HL-60 (cell line): ENCODE results near the gene SERPINB5.

Experiments
- DNase-seq, 2 experiments: peaks; one replicate each; pipeline ENCODE4 v3.0.0-alpha.2; 2010 to 2020; ENCODE audit warnings: low read depth in 1 of 2, low spot score in 1 of 2
- H3K27ac ChIP-seq: fragments of 250-450 bp; sonication (Bioruptor Pico); replicated peaks from 2 replicates; pipeline ENCODE4 v1.5.1; 2020; ENCODE audit warnings: mild to moderate bottlenecking, moderate library complexity
- H3K27me3 ChIP-seq: fragments of 250-450 bp; sonication (Bioruptor Pico); 2 replicates; pipeline ENCODE4 v1.5.1; 2021; ENCODE audit warnings: mild to moderate bottlenecking, moderate library complexity; ENCODE audit not compliant: insufficient read depth, poor library complexity, severe bottlenecking
- H3K4me3 ChIP-seq: replicated peaks from 2 replicates; pipeline ENCODE4 v1.5.1; 2011; ENCODE audit warnings: mild to moderate bottlenecking, control low read depth, low read length; ENCODE audit not compliant: insufficient read depth
- POLR2AphosphoS5 ChIP-seq: IDR thresholded peaks from 2 replicates; pipeline ENCODE4 v1.6.1; 2012; ENCODE audit warnings: low read depth
- SPI1 ChIP-seq: IDR thresholded peaks from 2 replicates; pipeline ENCODE4 v1.6.1; 2012; ENCODE audit warnings: low read depth, mild to moderate bottlenecking, borderline replicate concordance
- TF ChIP-seq, protein P1 (sequence below): IDR thresholded peaks from one replicate; pipeline ENCODE4 v1.5.1; 2011; ENCODE audit warnings: low read length, control low read depth, inconsistent platforms; ENCODE audit not compliant: insufficient read depth

Gene SERPINB5

DNA sequence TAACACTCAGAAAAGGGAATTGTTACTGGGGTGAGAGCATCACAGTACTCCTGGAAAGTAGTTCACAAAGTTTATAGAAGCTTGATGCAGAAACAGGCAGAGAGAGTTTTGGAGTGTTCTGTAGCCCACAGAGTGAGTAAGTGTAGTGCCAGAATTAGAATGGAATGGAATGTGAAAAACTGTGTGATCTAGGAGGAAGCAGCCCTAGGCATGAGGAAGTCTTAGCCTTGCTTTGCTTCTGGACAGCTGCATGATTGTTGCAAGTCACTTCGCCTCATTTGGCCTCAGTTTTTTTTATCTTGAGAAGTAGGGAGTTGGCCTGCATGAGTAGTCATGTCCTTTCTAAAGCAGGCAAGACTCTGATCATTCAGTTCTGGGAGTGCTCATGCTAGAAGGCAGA is 76.3 kb downstream of the SERPINB5 start:
- Histone ChIP-seq H3K27ac (peak overlapping the region; percentile 22), H3K27me3 (no peaks in the 10 kb centered on the region), H3K4me3 (no peak overlapping the region)
- TF ChIP-seq, protein P1, sequence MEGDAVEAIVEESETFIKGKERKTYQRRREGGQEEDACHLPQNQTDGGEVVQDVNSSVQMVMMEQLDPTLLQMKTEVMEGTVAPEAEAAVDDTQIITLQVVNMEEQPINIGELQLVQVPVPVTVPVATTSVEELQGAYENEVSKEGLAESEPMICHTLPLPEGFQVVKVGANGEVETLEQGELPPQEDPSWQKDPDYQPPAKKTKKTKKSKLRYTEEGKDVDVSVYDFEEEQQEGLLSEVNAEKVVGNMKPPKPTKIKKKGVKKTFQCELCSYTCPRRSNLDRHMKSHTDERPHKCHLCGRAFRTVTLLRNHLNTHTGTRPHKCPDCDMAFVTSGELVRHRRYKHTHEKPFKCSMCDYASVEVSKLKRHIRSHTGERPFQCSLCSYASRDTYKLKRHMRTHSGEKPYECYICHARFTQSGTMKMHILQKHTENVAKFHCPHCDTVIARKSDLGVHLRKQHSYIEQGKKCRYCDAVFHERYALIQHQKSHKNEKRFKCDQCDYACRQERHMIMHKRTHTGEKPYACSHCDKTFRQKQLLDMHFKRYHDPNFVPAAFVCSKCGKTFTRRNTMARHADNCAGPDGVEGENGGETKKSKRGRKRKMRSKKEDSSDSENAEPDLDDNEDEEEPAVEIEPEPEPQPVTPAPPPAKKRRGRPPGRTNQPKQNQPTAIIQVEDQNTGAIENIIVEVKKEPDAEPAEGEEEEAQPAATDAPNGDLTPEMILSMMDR = no peak
- TF ChIP-seq POLR2AphosphoS5 (0 out of 2 replicates have a peak, but pooled peaks have one; percentile 30), SPI1 (peak; percentile 90)
- peak; percentile 70 to 81 for DNase-seq
